Measurements from ENCODE around the gene HK3.

The HK3 gene

DNA sequence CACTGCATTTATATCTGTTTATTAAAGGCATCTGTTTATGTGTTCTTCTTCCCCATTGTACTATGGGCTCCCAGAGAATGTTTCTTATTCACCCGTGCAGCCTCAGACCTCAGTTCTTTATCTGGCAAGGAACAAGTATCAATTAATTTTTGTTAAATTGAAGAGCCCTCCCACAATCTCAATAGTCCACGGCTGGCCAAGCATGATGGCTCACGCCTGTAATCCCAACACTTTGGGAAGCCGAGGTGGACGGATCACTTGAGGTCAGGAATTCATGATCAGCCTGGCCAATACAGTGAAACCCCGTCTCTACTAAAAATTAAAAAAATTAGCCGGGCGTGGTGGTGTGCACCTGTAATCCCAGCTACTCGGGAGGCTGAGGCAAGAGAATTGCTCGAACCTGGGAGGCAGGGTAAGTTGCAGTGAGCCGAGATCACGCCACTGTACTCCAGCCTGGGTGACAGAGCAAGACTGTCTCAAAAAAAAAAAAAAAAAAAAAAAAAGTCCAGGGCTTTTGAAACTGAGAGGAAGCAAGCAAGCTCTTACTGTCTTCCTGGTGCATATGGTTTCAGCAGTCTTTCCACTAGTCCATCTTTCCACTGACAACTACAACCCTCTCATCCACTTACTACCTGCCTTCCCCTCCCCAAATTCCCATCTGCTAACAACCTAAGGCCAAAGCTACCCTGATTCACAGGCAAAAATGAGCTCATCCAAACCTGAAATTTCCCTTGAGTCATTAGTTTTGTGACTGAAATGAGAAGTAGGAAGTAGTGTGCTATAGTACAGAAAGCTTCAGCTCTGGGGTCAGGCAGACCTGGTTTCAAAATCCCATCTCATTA is 2.3 kb upstream of the HK3 start:
- no peak for DNase-seq

DNA sequence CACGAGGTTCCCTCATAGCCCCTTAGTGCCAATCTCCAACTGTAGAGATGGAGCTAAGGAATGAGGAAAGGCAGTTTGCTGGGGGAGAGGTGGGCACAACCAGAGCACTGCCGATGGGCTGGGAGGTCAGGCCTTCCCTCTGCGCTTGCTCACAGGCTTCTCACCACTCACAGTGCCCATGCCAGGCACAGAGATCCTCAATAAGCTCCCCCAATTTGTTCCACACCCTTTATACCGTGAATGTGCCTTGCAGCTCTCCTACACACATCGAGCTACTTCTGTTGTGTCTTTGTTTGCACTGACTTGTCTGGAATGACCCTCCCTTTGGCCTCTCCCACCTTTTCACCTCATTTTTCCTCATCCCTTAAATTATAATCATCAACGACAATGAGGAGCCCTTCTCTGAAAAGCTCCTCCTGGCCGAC is 1.6 kb upstream of the HK3 start:
- DNase-seq, result no peak

DNA sequence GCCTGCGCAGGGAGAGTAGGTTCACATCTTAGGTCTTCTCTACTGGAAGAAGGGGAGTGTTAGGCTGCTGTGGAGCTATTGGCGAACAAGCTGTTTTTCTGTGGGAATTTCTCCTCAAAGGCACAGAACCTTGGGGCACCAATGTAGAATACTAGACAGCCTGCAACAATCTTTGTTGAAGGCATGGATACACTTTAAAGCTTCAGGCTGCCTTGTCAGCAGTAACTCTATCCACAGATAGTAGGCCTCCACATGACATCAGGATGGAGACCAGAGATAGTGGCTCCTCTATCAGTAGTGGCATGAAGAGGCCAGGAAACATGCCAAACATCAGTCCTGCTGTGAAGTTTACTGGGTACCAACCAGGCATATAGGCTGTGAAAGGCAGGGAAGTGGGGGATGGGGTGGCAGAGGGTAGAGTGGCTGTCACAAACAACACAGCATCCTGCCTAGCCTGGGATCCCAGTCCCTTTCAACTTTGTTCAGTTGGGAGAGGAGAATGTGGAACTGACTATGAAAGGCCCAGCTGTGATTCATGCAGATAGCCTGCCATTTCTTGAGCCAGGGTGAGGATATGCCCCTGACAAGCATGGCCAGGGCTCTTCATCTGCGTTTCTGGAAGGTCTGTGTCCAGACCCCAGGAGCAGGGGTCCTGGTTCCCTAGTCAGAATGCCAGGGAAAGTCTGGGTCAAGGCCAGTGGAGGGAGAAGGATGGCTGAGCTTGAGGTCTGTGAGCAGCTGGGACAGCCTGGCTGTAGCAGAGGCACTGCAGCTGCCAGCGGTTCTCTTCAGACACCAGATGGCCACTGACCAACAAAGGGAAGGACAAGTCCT is 1.0 kb upstream of the HK3 start:
- no peak for DNase-seq

DNA sequence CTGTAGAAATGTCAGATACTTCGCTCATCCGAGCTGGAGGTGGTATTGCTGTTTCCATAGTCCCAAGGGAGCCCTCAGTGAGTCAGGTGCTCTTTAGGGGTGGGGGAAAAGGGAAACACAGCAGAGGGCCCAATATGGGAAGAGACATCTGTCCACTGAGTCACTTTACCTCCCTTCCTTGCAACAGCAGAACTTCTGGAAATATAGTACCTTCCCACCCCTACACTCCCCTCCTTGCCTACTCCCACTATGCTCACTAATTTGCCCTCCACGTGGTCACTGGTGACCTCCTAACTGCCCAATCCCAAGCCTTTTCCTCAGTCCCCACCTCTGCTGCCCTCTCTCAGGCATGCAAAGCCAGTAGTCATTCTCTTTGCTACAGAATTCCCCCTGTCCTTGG is 1.9 kb downstream of the HK3 start:
- no peak for DNase-seq

DNA sequence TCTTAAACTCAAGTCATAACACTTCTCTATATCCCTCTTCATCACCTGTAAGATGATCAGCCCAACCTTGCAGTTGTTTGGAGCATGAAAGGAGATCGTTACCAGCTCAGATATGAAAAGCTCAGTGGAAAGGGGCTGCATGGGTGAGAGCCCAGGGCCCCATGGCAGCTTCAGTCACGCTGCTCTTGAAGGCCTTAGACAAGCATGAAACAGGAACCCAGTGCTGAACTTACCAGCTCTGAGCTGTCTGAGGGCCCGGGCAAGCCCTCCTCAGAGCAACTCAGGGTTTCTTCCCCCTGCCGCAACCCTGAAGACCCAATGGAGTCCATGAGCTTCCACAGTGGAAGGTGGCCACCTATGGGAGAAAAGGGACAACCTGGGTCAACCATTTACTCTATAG is 3.3 kb downstream of the HK3 start:
- no peak for DNase-seq

DNA sequence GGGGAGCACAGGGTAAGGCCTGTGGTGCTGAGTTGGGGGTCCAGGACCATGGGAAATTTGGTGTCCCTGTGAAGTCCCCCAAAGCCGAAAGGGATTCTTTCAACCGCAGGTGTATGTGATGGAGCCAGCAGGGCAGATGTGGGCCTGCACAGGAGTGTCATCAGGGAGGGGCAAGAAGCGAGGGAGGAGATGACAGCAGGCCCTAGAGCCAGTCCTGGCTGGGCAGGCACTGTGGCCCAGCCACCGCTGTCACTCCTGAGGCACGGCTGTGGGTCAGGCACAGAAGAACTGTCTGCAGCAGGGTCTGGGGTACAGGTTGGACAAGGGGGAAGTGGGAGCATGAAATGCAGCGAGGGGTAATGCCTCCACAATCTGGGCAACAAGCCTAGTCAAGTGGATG is 4.8 kb downstream of the HK3 start:
- no peak for DNase-seq

DNA sequence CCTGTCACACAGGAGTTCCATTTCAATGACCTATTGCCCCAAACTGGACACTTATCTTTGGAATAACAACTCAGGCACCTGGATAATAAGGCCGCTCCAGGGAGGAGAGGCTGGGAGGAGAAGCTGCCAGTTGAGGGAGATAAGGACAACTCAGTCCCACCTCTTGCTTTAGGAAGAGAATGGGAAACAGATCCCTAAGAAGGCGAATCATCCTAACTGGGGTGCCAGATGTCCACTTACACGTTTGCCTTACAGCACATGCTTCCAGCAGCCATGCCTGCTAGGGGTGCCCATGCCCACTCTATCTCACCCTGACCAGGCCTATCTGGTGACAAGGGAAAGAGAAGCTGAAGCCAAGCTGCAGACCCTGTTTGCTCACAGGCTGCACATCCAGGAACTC is 6.5 kb downstream of the HK3 start:
- no peak for DNase-seq

DNA sequence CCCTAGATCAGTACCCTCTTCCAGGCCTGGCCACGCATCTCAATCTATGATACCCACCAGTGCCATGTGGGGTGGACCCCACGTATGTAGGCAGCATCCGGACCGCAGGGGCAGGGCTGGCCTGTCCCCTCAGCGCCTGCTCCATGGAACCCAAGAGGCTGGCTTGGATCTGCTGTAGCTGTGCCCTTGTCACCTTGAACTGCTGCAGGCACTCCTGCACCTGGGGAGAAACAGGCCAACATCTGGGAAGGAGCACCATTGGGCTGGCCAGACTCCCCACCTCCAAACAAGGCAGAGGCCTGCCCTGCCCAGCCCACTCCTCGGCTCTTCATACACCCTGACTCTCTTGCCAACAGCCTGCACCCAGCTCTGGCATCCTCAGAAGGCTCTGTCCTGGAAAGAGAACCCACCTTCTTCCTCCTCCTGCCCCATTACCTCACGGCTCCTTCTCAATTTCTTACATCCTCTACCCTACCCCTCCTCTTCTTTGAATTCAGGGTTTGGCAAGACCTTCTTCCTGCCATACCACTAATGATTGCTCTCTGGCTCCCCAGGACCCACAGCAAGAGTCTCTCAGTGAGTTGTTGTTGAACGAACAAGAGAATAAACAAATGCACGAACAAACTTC is 7.7 kb downstream of the HK3 start:
- no peak for DNase-seq

DNA sequence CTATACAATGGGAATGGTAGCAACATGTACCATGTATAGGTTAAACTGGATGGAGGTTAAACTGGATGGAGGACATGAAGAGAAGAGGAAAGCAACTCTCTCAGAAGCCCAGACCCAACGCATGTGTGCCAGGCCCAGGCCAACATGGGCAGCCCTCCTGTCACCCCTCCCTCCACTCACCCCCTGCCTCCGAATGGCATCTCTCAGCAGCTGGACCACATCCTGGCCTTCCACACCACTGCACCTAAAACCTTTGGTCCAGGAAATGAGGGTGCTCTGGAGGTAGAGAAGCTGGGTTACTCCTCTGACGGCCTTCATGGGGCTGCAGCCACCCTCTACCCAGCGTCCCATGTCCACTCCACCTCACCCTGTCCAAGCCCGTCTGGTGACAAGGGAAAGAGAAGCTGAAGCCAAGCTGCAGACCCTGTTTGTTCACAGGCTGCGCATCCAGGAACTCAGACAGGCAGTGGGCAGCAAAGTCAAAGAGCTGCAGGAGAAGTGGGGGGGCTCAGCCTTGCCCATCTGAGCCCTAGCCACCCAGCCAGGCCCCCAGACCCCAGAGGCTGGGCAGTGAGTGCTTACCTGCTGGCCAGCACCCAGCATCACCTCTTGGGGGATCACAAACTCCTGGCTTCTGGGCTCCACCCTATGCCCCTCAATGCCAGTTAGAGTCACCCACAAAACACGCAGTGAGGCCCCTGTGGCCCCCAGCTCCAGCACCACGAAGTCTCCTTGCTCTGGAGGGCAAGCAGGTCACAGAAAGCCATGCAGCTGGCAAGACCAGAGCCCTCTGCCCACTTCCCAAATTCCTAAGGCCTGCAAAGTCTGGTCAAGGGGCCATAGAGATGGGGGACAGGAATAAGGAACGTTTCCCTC is 8.5 kb downstream of the HK3 start:
- DNase-seq, result no peak

DNA sequence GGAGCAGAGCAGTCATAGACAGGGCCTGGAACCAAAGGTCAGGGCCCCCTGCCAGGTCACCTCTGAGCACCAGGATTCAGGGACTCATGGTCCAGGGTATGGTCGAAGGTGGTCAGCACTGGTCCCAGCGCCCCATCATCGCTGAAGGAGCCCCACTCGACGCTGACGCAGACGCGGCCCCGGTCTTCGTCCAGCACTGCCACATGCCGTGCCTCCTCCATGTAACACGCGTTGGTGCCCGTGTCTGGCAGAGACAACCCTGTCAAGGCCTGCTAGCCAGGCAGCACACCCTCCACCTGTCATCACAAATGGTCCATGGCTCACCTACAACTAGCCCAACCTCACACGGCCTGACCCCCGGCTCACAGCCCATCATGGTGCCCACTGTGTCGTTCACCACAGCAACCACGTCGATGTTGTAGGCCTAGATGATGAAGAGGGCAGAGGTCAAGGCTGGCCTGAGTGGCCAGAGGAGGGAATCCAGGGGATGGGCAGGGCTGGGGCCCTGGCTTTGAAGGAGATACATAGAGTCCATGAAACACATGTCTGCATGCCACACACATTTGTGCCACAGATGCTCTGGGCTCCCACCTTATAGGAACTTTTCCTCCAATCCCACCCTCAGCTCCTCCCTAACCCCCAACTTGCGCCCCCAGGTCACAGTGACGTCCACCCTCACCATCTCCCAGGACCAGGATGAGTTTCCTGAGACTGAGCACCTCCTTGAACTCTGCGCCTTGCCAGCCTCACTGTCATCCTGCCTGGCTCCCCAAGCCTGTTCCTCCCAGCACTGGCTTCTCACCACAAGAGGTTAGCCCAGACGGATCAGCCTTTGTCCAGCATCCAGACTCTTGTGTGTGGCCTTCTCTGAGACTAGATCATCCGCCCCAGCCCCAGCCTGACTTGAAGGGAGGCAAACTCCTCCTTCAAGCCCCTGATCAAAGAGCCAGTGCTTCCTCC is 9.5 kb downstream of the HK3 start:
- no peak for DNase-seq

DNA sequence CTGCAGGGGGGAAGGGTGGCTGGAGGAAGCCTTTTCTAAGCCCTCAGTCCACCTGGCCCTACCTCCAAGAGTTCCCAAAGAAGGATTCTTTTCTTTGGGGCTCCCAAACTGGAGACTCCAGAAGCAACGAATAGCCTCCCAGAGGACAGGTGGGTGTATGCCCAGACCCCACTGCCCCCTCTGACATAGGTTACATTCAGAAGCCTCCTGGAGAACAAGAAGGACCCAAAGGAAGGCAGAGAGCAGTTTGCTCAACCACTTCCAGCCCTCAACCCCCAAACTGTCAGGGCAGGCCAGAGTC is 10.3 kb downstream of the HK3 start:
- no peak for DNase-seq

DNA sequence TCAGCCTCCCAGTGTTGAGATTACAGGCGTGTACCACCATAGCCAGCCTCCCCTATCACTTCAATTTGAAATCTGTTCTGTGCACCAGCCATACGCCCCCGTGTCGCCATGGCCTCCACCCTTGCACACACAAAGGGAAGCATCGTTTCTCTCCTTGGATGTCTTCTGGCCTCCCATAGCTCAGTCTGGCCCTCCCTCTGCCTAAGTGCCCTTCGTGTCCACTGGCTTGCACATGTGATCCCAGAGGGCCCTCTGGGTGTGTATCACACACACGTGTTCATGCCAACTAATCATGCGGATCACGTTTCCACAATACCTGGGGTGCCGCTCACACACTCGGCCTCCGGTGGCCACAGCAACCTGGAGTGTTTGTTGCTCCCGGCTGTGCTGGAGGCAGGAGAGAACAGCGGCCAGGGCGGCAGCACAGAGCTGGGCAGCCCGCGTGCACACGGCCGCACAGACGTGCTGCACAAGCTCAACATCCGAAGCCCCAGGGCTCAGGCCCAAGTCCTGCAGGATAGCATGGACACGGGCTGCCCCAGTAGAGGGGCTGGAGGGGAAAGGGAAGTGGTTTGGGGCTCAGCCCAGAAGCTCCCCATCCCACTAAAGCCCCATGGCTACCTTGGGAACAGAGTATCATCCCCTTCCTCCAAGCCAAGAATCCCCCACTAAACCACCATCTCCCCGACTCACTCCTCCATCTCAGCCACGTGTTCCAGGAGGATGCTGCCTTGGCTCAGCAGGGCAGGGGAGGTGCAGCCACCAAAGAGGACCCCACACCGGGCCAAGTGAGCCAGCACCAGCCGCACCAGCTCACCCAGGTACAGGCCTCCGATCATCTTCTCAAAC is 10.9 kb downstream of the HK3 start:
- DNase-seq, result no peak

DNA sequence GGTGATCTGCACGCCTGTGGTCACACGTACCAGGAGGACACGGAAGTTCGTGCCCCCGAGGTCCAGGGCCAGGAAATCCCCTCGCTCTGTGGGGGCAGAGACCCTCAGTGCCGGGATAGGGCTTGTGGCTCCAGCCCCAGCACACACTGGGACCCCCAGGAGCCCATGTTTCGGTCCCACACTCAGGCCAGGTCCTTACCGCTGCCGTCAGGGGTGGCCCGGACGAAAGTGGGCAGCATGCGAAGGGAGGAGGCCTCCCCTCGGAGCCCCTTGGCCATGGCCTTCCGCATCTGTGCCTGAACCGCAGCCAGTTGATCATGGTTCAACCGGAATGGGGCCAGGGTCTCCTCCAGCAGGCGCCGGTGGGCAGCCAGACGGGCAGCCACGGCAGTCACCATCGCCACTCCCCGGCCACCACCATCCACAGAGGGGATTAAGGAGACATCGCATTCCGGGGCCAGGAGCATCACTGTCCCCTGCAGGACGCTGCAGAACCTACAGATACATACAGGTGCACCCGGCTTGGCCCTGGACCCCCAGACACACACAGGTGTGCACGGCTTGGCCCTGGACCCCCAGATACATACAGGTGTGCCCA is 11.8 kb downstream of the HK3 start:
- DNase-seq, result no peak

DNA sequence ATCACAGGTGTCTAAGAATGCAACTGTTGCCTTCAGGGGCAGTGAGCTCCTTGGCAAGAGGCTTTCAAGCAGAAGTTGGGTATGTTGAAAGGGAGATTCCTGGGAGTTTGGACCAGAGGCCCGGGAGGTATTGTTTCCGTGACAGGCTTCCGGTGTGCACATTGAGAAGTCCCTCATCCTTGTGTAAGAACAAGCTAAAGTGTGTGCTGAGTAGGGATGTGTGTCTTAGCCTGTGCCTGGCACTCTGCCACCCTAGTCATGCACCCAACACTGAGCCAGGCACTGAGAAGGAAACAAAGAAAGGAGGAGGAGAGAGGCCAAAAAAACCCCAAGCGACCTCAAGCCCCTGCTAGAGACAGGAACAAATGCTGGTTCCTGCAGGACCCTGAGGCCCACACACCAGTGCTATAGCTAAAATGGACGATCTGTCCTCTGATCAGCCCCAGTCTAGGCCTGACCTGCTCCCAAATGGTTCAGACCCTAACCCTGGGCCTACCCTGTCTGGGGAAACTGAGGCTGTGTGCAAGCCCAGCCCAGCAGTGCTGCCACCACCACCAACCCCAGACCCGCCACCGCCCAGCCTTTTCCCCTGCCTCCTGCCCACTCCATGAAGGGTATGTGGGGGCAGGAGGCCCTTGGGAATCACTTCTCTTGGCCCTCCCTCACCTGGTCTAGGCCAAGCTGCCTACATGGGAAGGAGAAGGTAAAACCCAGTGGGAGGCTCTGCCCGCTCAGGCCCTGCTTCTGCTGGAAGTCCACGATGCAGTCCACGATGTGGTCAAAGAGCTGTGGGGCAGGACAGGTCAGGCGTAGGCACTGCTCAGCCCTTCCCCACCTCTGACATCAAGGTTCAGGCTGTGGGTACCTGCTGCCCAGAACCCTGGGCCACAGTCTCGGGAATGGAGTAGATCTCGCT is 12.6 kb downstream of the HK3 start:
- DNase-seq, result no peak

DNA sequence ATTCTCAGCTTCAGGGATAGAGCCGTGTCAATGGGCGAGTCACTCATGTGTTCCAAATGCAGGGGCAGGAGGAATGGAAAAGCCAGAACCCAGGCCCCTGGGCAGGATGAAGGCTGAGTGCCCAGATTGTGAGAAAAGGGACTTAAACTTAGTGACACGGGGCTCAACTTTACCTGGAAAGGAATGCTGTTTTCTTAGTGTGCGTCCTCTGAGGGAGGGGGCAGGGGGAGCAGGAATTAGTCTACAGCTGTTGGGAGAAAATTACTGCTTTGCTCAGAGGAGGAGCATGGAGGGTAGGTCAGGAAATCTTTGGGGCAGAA is 14.6 kb downstream of the HK3 start:
- no peak for DNase-seq

DNA sequence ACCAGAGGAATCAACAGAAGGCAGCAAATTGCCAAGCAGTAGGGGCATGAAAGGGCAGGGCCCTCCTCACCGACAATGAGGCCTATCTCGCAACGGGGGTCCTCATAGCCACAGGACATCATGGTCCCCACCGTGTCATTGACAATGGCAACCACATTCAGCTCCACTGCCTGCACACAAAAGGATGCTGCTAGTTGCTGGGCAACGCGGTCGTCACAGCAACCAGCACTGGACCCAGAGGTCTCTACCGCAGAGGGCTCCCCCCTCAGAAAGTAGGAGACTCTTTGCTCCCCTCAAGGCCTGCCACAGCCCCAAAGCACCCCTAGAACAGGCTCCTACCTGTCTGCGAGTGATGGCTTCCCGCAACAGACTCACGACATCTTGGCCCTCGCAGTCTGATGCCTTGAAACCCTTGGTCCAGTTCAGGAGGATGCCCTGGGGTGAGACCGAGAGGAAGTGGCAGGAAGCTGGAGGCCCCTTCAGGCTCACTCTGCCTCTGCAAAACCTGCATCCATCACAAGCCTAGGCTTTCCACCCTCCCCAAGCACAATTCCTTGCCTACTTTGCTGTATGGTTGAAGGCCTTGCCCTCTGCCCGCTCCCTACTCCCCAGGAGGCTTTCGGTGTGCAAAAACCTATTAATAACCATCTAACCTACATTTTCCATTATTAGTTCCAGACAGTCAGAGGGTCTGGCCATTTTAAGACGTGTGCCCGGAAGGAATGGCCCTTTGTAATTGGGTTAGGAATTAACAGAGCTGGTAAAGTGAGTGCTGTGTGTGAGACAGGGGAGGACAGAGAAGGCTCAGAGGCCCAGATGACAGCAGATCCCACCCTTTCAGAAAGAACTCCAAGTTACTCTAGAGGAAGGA is 15.2 kb downstream of the HK3 start:
- DNase-seq, result no peak

DNA sequence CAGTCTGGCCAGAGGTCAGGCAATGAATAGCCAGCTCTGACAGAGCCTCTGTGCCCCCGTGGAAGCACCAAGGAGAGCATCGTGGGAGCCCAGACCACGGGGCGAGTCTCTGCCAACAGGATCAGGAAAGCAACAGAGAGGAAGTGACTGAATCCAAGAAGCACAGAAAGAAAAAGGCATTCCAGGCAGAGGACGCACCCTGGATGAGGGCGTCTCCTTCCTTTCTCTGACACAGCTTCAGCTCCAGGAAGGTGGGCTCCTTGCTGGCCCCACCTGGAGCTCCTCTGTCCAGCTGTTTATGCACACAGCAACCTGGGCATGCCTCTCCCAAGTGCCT is 16.6 kb downstream of the HK3 start:
- DNase-seq, result no peak

DNA sequence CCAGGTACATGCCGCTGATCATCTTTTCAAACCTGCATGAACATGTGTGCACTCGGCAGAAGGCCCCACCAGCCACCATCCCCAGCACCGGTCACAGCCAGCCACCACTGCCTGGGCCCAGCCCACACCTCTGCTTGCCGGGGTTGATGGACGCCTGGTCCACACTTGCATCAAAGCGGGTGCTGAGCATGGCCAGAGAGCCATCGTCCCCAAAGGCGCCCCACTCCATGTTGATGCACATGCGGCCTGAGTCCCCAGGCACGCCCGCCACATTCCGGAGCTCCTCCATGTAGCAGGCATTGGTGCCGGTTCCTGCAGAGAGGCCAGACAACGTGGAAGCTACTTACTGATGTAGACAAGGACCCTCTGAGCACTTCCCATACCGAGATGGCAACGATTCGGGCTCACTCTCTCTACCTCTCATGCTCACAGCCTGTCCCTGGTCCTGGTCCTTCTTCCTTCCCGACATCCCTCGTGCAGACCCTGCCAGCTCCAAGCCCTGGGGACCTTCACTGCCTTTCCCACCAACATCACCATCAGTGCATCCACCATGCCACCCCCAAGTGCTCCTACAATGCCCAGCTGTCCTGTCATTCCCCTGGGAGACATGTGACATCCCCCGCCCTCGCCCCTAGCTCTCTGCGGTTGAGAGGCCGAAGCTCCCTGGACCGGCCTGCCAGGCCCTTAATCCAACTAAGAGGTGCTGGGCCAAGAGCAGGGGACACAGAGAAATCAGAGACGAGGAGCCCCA is 17.2 kb downstream of the HK3 start:
- DNase-seq, result no peak
